ENCODE measurements around the gene TOP2A. TPM values are rescaled to one million over a fixed set of nuclear protein-coding genes. Genes with fewer than 3 reads are reported as not detected.

TOP2A gene
- total RNA-seq, 4 donors from 2014 or later, result 0.75 to 8.5 (median 3.7) TPM

GRCh38 chr17:40378966-40379365 is 38.7 kb downstream of the TOP2A start:
- no peak for TF ChIP-seq CTCF (IDR thresholded peaks at IDR 0.05; ENCODE audit: low read depth)

DNA sequence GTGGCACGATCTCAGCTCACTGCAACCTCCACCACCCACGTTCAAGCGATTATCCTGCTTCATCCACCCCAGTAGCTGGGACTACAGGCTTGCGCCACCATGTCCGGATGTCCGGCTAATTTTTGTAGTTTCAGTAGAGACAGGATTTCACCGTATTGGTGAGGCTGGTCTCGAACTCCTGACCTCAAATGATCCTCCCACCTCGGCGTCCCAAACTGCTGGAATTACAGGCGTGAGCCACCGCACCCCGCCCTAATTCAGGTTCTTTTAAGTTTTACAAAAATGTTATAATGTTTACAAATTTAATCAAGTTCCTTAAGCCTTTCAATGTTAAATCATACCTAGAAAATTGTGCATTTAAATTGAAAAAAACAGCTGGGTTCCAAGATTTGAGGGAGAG is 39.9 kb downstream of the TOP2A start:
- TF ChIP-seq CTCF (IDR thresholded peaks at IDR 0.05; ENCODE audit: low read depth), result no peak

DNA sequence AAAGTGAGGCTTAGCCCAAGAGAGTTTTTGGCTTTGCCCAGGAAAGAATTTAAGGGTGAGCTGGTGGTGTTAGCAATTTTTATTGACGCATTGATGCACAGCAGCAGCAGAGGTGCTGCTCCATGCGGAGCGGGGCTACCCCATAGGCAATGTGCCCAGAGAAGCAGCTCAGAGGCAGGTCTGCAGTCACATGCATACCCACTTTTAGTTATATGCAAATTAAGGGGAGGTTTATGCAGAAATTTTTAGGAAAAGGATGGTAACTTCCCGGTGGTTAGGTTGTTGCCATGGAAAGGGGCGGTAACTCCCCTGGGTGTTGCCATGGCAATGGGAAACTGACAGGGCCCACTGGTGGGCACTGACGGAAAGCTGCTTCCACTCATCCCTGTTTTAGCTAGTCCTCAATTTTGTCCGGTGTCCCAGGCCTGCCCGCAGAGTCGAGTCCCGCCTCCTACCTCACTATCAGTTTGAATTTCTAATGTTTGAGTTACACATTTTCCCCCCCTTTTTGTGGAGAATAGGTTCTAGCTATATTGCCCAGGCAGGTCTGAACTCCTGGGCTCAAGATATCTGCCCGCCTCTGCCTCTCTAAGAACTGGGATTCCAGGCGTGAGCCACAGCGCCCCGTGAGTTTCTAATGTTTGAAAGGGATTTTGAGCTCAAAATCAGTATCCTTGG is 42.7 kb downstream of the TOP2A start:
- TF ChIP-seq CTCF (IDR thresholded peaks at IDR 0.05; ENCODE audit: low read depth), result no peak

- no peak for TF ChIP-seq CTCF (IDR thresholded peaks at IDR 0.05; ENCODE audit: low read depth)
These were observed 43.7 kb downstream of the TOP2A start for GRCh38 chr17:40373999-40374398.

- no peak for TF ChIP-seq CTCF (IDR thresholded peaks at IDR 0.05; ENCODE audit: low read depth)
These were observed 44.4 kb downstream of the TOP2A start for GRCh38 chr17:40373324-40373723.

GRCh38 chr17:40372031-40372430 is 45.7 kb downstream of the TOP2A start:
- no peak for TF ChIP-seq CTCF (IDR thresholded peaks at IDR 0.05; ENCODE audit: low read depth)

GRCh38 chr17:40371261-40371929 is 46.3 kb downstream of the TOP2A start:
- TF ChIP-seq CTCF (IDR thresholded peaks at IDR 0.05; ENCODE audit: low read depth), result no peak
